ENCODE results near the gene HECTD1.

- TF ChIP-seq, protein P1, sequence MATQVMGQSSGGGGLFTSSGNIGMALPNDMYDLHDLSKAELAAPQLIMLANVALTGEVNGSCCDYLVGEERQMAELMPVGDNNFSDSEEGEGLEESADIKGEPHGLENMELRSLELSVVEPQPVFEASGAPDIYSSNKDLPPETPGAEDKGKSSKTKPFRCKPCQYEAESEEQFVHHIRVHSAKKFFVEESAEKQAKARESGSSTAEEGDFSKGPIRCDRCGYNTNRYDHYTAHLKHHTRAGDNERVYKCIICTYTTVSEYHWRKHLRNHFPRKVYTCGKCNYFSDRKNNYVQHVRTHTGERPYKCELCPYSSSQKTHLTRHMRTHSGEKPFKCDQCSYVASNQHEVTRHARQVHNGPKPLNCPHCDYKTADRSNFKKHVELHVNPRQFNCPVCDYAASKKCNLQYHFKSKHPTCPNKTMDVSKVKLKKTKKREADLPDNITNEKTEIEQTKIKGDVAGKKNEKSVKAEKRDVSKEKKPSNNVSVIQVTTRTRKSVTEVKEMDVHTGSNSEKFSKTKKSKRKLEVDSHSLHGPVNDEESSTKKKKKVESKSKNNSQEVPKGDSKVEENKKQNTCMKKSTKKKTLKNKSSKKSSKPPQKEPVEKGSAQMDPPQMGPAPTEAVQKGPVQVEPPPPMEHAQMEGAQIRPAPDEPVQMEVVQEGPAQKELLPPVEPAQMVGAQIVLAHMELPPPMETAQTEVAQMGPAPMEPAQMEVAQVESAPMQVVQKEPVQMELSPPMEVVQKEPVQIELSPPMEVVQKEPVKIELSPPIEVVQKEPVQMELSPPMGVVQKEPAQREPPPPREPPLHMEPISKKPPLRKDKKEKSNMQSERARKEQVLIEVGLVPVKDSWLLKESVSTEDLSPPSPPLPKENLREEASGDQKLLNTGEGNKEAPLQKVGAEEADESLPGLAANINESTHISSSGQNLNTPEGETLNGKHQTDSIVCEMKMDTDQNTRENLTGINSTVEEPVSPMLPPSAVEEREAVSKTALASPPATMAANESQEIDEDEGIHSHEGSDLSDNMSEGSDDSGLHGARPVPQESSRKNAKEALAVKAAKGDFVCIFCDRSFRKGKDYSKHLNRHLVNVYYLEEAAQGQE (IDR thresholded peaks at IDR 0.05; ENCODE audit: low read depth) = no peak
- TF ChIP-seq RAD21 (IDR thresholded peaks at IDR 0.05; ENCODE audit: low read depth) = no peak
- TF ChIP-seq CEBPB (IDR thresholded peaks at IDR 0.05) = no peak
- no peak for TF ChIP-seq EGR1 (IDR thresholded peaks at IDR 0.05)
- TF ChIP-seq FOXM1 (IDR thresholded peaks at IDR 0.05; ENCODE audit: borderline replicate concordance, low read depth) = no peak
- no peak for TF ChIP-seq TAF1 (IDR thresholded peaks at IDR 0.05; ENCODE audit: low read depth)
- no peak for TF ChIP-seq EP300 (IDR thresholded peaks at IDR 0.05; ENCODE audit: borderline replicate concordance)
- TF ChIP-seq, protein P2, sequence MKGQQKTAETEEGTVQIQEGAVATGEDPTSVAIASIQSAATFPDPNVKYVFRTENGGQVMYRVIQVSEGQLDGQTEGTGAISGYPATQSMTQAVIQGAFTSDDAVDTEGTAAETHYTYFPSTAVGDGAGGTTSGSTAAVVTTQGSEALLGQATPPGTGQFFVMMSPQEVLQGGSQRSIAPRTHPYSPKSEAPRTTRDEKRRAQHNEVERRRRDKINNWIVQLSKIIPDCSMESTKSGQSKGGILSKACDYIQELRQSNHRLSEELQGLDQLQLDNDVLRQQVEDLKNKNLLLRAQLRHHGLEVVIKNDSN (IDR thresholded peaks at IDR 0.05) = no peak
- no peak for TF ChIP-seq NFIC (IDR thresholded peaks at IDR 0.05)
These were observed 88.7 kb downstream of the HECTD1 start for GRCh38 chr14:31118892-31119291.
